OCI-LY7 (cell line): Measurements from ENCODE around the gene HS1BP3.

ENCODE experiments used
- CTCF ChIP-seq: fragments of 200-600 bp; sonication (generic); conservative IDR thresholded peaks from 2 replicates; pipeline ENCODE4 v1.5.1; 2014; ENCODE audit warnings: mild to moderate bottlenecking, antibody characterized with exemption, low read length, moderate library complexity, mixed read lengths
- EZH2phosphoT487 ChIP-seq: fragments of 200-600 bp; sonication (generic); IDR thresholded peaks from 2 replicates; pipeline ENCODE4 v1.6.1; 2018; ENCODE audit warnings: low read depth, borderline replicate concordance, mild to moderate bottlenecking, mixed run types, antibody characterized with exemption, low read length, moderate library complexity, mixed read lengths

- TF ChIP-seq CTCF (no peak), EZH2phosphoT487 (no peak)
Measured at GRCh38 chr2:20673686-20674308, 22.9 kb upstream of the HS1BP3 start.
